ENCODE results near the gene ZMYND15. TPM values are rescaled to one million over a fixed set of nuclear protein-coding genes. Genes with fewer than 3 reads are reported as not detected.
"Not testable (repeated sequence)": the region's sequence is repeated elsewhere in the genome, so short reads cannot be mapped to it uniquely, and the experiment has no call there.

The ZMYND15 gene
- polyA plus RNA-seq, 1 donor from 2014 or later: not detected

DNA sequence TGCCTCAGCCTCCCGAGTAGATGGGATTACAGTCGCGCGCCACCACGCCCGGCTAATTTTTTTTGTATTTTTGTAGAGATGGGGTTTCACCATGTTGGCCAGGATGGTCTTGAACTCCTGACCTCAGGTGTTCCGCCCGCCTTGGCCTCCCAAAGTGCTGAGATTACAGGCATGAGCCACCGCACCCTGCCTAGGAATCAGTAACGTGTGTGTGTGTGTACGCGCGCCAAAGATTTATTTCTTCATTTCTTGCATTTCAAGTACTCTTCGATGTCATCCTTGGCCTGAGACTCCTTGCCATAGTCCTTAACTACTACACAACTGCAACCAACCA is 35.1 kb upstream of the ZMYND15 start:
- H4K20me1 ChIP-seq (ENCODE audit: insufficient read depth): not testable (repeated sequence)
- H3K79me2 ChIP-seq (replicated peaks; ENCODE audit: insufficient read depth, low read length): peaks cover 36% of the 10 kb centered on the region

DNA sequence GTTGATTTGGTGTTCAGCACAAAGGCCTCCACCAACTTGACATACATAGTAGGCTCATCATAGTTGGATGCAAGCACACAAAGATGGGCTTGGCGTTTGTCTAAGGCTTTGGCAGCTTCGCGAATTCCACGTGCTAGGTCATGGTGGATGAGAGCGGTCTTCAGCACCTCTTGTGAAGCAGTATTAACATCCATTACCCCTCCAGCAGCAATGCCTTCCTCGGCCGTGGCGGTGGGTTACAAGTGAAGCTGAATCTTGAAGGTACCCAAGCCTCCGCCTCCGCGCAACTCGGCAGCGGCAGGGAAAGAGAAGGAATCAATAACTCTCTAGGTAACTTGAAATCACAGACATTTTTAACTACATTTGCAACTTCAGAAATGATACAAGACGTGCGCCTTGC is 34.6 kb upstream of the ZMYND15 start:
- Histone ChIP-seq H3K4me2 (ENCODE audit: low read length) (no peak overlapping the region), H3K27me3 (ENCODE audit: insufficient read depth, low read depth, low read length) (no peaks in the 10 kb centered on the region), H3K9me3 (ENCODE audit: low read length) (no peaks in the 10 kb centered on the region), H3K79me2 (replicated peaks; ENCODE audit: insufficient read depth, low read length) (peaks cover 36% of the 10 kb centered on the region), H4K20me1 (ENCODE audit: insufficient read depth) (no peaks in the 10 kb centered on the region), H3K4me3 (ENCODE audit: low read length) (peak overlapping the region; percentile 92), H3F3A (ENCODE audit: insufficient read depth, low read length, poor library complexity, severe bottlenecking) (no peaks in the 10 kb centered on the region), H3K9me2 (ENCODE audit: insufficient read depth, low read length) (no peaks in the 10 kb centered on the region), H3K36me3 (ENCODE audit: insufficient read depth, low read length) (no peaks in the 10 kb centered on the region), H2AFZ (ENCODE audit: low read depth, low read length) (no peak overlapping the region), H3K9ac (ENCODE audit: low read length) (no peak overlapping the region), H3K27ac (ENCODE audit: low read length) (no peak overlapping the region)
- TF ChIP-seq TAF1 (IDR thresholded peaks at IDR 0.05; ENCODE audit: low read depth): no peak
- no peak for TF ChIP-seq POLR2AphosphoS5 (IDR thresholded peaks at IDR 0.05)
- TF ChIP-seq EP300 (conservative IDR thresholded peaks at IDR 0.05; ENCODE audit: poor library complexity, severe bottlenecking): no peak
- no peak for TF ChIP-seq RAD21 (conservative IDR thresholded peaks at IDR 0.05)
- no peak for TF ChIP-seq SMC3 (conservative IDR thresholded peaks at IDR 0.05; ENCODE audit: poor library complexity)
- TF ChIP-seq EZH2 (IDR thresholded peaks at IDR 0.05; ENCODE audit: borderline replicate concordance, insufficient read depth, low read length, poor library complexity, severe bottlenecking): no peak
- TF ChIP-seq, protein P1, sequence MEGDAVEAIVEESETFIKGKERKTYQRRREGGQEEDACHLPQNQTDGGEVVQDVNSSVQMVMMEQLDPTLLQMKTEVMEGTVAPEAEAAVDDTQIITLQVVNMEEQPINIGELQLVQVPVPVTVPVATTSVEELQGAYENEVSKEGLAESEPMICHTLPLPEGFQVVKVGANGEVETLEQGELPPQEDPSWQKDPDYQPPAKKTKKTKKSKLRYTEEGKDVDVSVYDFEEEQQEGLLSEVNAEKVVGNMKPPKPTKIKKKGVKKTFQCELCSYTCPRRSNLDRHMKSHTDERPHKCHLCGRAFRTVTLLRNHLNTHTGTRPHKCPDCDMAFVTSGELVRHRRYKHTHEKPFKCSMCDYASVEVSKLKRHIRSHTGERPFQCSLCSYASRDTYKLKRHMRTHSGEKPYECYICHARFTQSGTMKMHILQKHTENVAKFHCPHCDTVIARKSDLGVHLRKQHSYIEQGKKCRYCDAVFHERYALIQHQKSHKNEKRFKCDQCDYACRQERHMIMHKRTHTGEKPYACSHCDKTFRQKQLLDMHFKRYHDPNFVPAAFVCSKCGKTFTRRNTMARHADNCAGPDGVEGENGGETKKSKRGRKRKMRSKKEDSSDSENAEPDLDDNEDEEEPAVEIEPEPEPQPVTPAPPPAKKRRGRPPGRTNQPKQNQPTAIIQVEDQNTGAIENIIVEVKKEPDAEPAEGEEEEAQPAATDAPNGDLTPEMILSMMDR (IDR thresholded peaks at IDR 0.05; ENCODE audit: poor library complexity, severe bottlenecking): no peak
- TF ChIP-seq, protein P2, sequence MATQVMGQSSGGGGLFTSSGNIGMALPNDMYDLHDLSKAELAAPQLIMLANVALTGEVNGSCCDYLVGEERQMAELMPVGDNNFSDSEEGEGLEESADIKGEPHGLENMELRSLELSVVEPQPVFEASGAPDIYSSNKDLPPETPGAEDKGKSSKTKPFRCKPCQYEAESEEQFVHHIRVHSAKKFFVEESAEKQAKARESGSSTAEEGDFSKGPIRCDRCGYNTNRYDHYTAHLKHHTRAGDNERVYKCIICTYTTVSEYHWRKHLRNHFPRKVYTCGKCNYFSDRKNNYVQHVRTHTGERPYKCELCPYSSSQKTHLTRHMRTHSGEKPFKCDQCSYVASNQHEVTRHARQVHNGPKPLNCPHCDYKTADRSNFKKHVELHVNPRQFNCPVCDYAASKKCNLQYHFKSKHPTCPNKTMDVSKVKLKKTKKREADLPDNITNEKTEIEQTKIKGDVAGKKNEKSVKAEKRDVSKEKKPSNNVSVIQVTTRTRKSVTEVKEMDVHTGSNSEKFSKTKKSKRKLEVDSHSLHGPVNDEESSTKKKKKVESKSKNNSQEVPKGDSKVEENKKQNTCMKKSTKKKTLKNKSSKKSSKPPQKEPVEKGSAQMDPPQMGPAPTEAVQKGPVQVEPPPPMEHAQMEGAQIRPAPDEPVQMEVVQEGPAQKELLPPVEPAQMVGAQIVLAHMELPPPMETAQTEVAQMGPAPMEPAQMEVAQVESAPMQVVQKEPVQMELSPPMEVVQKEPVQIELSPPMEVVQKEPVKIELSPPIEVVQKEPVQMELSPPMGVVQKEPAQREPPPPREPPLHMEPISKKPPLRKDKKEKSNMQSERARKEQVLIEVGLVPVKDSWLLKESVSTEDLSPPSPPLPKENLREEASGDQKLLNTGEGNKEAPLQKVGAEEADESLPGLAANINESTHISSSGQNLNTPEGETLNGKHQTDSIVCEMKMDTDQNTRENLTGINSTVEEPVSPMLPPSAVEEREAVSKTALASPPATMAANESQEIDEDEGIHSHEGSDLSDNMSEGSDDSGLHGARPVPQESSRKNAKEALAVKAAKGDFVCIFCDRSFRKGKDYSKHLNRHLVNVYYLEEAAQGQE (IDR thresholded peaks at IDR 0.05; ENCODE audit: borderline replicate concordance): no peak
- no peak for TF ChIP-seq MXI1 (conservative IDR thresholded peaks at IDR 0.05; ENCODE audit: poor library complexity, severe bottlenecking)

More for the DNA sequence above, 35.1 kb upstream of the ZMYND15 start:
- H3F3A ChIP-seq (ENCODE audit: insufficient read depth, low read length, poor library complexity, severe bottlenecking); H3K36me3 ChIP-seq (ENCODE audit: insufficient read depth, low read length); H3K9me3 ChIP-seq (ENCODE audit: low read length); H3K27me3 ChIP-seq (ENCODE audit: insufficient read depth, low read depth, low read length); H3K9me2 ChIP-seq (ENCODE audit: insufficient read depth, low read length); H3K4me2 ChIP-seq (ENCODE audit: low read length): not testable (repeated sequence)
- peak overlapping the region; percentile 82 for H3K9ac ChIP-seq (ENCODE audit: low read length)
- peak overlapping the region; percentile 80 for H2AFZ ChIP-seq (ENCODE audit: low read depth, low read length)
- H3K4me3 ChIP-seq (ENCODE audit: low read length): peak overlapping the region; percentile 92
- peak overlapping the region; percentile 68 for H3K27ac ChIP-seq (ENCODE audit: low read length)

- no peak overlapping the region for H3K4me2 ChIP-seq (ENCODE audit: low read length)
- no peaks in the 10 kb centered on the region for H4K20me1 ChIP-seq (ENCODE audit: insufficient read depth)
- no peak overlapping the region for H3K27ac ChIP-seq (ENCODE audit: low read length)
- TF ChIP-seq TAF1 (IDR thresholded peaks at IDR 0.05; ENCODE audit: low read depth) (no peak), EZH2 (IDR thresholded peaks at IDR 0.05; ENCODE audit: borderline replicate concordance, insufficient read depth, low read length, poor library complexity, severe bottlenecking) (no peak), POLR2AphosphoS5 (IDR thresholded peaks at IDR 0.05) (no peak), MXI1 (conservative IDR thresholded peaks at IDR 0.05; ENCODE audit: poor library complexity, severe bottlenecking) (no peak), EP300 (conservative IDR thresholded peaks at IDR 0.05; ENCODE audit: poor library complexity, severe bottlenecking) (no peak), RAD21 (conservative IDR thresholded peaks at IDR 0.05) (no peak), SMC3 (conservative IDR thresholded peaks at IDR 0.05; ENCODE audit: poor library complexity) (no peak)
- TF ChIP-seq, protein P1 (IDR thresholded peaks at IDR 0.05; ENCODE audit: poor library complexity, severe bottlenecking): no peak
- TF ChIP-seq, protein P2 (IDR thresholded peaks at IDR 0.05; ENCODE audit: borderline replicate concordance): no peak
- H3K4me3 ChIP-seq (ENCODE audit: low read length): no peak overlapping the region
- peaks cover 28% of the 10 kb centered on the region for H3K79me2 ChIP-seq (replicated peaks; ENCODE audit: insufficient read depth, low read length)
- H3K27me3 ChIP-seq (ENCODE audit: insufficient read depth, low read depth, low read length): no peaks in the 10 kb centered on the region
- no peaks in the 10 kb centered on the region for H3K9me3 ChIP-seq (ENCODE audit: low read length)
- H3F3A ChIP-seq (ENCODE audit: insufficient read depth, low read length, poor library complexity, severe bottlenecking): no peaks in the 10 kb centered on the region
- H3K36me3 ChIP-seq (ENCODE audit: insufficient read depth, low read length): no peaks in the 10 kb centered on the region
- H3K9ac ChIP-seq (ENCODE audit: low read length): no peak overlapping the region
- no peaks in the 10 kb centered on the region for H3K9me2 ChIP-seq (ENCODE audit: insufficient read depth, low read length)
- no peak overlapping the region for H2AFZ ChIP-seq (ENCODE audit: low read depth, low read length)
Observed at GRCh38 chr17:4706121-4706520, 33.5 kb upstream of the ZMYND15 start.
